ENCODE data around the gene OTOS.

Gene OTOS

DNA sequence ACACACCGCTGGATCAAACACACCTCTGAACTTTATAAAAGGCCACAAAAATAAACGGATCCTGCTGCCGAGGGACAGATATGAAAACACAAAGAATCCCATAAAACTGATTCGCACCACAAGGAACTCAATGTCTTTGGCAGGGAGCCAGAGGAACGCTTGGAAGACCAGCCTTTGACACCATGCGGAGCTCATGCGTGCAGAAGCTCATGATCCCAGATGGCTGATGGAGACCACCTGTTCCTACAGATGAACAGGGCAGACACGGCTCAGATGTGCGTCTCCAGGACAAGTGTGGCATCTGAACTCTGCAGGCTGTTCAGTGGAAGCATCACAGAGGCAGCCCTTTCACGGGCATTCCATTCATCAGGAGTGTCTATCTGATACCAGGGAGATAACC is 29.2 kb downstream of the OTOS start:
- DNase-seq: no peak

DNA sequence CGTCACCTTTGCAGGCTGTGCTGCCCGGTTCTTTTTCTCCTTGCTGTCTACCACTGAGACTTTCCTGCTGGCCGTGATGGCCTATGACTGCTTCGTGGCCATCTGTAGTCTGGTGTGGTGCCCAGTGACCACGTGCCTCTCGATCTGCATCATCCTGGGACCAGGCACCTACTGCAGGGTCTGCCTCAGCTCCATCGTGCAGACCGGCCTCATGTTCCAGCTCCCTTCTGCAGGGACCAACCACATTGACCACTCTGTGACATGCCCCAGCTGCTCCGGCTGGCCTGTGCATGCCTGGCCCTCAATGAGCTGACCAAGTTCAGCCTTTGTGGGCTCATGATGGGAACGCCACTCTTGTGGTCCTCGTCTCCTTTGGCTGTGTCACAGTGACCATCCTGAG is 31.1 kb downstream of the OTOS start:
- DNase-seq: no peak

DNA sequence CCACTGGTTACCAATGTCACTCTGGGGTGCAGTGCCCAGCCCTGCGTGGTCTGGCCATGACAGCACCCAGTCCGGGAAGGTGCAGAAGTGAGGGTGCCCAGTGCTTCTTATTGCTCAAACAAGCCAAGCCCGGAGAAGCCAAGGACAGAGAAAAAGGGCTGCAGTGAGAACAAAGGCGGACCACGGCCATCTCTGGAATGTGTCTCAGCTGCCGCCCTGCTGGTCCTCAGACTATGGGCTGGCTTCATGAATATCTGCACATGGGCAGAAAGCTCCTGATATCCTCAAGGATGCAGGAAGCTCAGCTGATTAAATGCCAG is 33.0 kb downstream of the OTOS start:
- no peak for DNase-seq

DNA sequence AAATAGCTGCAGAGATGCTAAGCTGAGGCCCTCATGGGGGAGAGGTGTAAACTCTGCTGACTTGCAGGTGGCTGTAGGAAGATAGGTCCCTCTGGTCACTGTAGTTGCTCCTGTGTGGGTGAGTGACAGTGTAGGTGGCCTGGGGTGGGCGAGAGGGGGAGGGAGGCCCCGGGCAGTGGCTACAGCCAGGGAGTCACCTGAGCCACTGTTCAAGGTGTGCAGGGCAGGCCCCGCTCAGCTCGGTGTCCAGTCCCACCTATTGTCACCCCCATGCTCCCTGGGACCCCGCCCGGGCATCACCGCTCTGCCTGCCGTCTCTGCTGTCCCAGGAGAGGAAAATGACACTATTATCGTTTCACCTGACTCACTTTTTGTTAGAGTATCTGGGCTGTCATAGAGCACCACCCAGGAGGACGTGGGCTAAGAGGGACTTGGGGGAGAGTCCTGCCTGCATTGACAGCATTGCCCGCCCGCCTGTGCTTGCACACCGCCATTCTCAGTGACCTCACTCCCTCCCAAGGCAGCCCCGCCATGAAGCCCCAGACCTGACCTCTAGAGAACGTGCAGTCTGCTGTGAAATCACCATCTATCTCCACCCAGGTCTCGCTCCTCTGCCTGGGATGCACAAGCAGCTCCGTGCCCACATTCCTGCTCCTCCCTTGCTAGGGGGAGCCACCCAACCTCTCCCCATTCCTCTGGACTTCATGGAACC is 33.5 kb downstream of the OTOS start:
- DNase-seq: no peak

DNA sequence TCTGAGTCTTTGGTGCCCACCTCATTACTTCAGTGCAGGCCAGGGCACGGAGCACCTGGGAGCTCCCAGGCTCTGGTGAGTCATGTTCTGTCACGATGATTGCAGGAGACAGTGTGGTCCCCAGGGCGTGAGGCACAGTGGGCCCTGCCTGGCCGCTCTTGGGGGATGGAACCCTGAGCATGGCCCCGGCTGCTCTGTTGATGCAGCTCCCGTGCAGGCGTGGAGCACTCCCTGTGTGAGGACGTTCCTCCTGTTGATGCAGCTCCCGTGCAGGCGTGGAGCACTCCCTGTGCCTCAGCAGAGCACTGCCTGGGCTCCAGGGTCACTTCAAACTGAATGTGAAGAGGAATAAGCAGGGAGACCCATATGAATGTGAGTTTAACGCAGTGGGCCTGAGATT is 34.5 kb downstream of the OTOS start:
- DNase-seq: no peak

DNA sequence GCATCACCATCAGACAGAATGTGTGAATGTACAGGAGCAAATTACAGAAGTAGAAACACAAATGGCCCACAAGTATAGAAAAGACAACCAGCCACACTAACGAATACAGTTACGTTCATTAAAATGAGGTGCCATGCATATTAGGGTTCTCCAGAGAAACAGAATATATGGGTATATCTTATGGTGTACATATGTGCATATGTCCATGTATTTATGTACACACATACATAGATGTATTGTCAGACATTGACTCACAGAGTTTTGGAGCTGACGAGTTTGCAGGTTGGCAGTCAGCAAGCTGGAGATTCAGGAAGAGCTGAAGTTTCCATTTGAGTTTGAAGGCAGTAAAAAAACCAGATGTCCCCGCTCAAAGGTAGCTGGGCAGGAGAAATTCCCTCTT is 37.3 kb downstream of the OTOS start:
- no peak for DNase-seq

DNA sequence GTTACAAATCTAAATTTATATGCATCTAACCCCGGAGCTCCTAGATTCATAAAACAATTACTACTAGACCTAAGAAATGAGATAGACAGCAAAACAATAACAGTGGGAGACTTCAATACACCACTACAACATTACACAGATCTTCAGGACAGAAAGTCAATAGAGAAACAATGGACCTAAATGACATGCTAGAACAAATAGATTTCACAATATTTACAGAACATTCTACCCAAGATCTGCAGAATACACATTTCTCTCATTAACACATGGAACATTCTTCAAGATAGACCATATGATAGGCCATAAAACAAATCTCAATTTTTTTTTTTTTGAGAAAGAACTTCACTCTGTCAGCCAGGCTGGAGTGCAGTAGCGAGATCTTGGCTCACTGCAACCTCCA is 42.1 kb downstream of the OTOS start:
- no peak for DNase-seq

DNA sequence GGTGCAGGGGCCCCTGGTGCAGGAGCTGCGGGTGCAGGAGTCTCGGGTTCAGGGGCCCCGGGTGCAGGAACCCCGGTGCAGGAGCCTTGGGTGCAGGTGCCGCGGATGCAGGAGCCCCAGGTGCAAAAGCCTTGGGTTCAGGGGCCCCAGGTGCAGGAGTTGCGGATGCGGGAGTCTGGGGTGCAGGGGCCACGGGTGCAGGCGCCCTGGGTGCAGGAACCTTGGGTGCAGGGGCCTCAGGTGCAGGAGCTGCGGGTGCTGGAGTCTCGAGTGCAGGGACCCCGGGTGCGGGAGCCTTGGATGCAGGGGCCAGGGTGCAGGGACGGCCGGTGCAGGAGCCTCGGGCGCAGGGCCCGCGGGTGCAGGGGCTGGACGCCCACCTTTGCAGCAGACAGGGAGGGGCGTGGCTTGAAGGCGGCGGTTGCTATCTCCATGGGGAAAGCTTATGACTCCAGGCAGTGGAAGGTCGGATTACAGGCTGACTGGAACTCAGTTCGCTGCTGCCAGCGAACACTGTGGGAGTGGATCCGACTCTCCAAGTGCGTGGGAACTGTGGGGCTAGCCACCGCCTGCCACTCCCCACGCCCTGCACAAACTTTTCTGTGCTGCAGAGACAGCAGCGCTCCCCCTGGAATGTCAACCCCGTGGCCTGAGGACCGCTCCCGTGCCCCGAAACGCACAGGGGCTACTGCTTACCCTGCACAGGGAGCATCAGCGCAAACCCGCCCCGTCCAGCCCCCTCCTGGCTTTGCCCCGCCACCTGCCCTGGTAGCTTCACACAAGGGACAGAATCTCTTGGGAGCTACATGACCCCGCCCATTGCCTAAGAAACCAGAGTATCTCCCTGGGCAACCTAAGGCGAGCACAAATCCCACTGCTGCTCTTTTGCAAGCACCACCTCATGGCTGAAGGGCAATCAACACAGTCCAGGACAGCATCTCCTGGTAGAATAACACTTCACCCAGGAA is 44.6 kb downstream of the OTOS start:
- no peak for DNase-seq

DNA sequence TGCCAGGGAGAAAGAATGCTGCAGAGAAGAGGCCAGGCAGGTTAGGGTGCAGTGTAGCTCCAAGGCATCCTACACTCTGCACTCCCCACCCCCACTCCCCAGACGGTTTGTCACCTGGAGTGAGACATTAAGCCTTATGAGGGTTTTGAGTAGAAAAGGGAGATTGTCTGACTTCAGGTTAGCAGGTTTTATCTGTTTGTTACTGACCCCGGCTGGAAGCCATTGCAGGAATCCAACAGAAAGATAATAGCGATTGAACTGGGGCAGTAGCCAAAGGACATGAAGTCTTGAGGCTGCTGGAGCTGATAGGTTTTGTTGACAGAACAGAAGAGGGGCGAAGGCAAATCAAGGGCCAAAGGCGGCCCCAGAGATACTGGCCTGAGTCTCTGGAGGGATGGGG is 51.2 kb downstream of the OTOS start:
- no peak for DNase-seq

Data from activated CD4-positive, alpha-beta T cell treated with anti-CD3 and anti-CD28 coated beads, Interleukin-2, amount 50 U/mL, for 4 hours (primary cell).